AG10803 (cell line): Measurements from ENCODE around the gene SPATA20.

ENCODE experiments used
- DNase-seq: peaks from one replicate; pipeline ENCODE4 v3.0.0; 2010; ENCODE audit warnings: low read depth
- H3K4me3 ChIP-seq: 2 replicates; pipeline ENCODE4 v1.5.1; 2011; ENCODE audit warnings: mild to moderate bottlenecking, low read length, control low read depth
- TF ChIP-seq, protein P1 (sequence below): conservative IDR thresholded peaks from 2 replicates; pipeline ENCODE4 v1.5.1; 2011; ENCODE audit warnings: mild to moderate bottlenecking, low read length, control low read depth, inconsistent platforms

The SPATA20 gene

DNA sequence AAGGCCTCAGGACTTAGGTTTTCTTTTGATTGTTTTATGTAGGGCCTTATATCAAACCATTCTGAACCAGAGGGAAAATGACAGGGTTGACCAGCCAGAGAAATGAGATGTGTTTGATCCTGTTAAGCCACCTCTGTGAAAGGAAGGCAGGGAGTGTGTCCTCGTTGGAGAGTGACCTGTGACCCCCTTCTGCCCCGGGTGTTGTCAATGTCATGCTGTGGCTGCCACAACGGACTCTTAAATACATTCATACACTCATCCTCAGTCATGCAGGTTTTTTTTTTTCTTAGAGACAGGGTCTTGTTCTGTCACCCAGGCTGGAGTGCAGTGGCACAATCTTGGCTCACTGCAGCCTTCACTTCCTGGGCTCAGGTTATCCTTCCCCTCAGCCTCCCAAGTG is 32.6 kb upstream of the SPATA20 start:
- no peak for DNase-seq
- TF ChIP-seq, protein P1, sequence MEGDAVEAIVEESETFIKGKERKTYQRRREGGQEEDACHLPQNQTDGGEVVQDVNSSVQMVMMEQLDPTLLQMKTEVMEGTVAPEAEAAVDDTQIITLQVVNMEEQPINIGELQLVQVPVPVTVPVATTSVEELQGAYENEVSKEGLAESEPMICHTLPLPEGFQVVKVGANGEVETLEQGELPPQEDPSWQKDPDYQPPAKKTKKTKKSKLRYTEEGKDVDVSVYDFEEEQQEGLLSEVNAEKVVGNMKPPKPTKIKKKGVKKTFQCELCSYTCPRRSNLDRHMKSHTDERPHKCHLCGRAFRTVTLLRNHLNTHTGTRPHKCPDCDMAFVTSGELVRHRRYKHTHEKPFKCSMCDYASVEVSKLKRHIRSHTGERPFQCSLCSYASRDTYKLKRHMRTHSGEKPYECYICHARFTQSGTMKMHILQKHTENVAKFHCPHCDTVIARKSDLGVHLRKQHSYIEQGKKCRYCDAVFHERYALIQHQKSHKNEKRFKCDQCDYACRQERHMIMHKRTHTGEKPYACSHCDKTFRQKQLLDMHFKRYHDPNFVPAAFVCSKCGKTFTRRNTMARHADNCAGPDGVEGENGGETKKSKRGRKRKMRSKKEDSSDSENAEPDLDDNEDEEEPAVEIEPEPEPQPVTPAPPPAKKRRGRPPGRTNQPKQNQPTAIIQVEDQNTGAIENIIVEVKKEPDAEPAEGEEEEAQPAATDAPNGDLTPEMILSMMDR = no peak
- H3K4me3 ChIP-seq = no peak overlapping the region

DNA sequence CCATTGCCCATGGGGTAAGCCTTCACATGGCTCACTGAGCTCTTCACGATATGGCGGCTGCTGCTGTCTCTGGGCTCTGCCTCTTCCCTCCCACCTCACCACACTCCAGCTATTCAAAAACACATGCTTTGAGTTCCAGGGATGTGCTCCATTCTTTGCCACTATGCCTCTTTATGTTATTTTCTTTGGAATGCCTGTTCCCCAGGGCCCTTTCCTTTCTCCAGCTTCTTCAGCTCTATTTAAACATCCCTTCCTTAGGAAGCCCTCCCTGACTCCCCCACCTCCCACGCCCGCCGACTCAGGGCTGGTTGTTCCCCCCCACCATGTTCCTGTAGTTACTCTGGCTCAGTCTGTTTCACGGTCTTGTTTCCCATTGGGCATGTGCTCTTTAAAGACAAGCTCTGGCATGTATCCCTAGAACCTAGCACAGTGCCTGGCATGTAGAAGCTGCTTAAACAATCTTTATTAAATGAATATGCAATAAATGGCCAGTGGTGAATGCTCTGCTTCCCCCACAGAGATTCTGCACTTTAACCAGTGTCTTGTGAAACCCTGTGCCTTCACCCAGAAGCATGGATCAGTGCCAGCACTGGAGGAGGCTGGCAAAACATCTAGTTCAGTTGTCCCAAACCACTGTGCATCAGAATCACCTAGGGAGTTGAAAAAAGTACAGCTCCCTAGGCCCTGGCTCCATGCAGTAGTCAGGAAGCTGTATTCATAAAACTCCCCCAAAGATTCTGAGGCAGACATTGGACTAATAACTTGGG is 31.9 kb upstream of the SPATA20 start:
- TF ChIP-seq, protein P1 = no peak
- DNase-seq = peak; percentile 71
- no peak overlapping the region for H3K4me3 ChIP-seq

DNA sequence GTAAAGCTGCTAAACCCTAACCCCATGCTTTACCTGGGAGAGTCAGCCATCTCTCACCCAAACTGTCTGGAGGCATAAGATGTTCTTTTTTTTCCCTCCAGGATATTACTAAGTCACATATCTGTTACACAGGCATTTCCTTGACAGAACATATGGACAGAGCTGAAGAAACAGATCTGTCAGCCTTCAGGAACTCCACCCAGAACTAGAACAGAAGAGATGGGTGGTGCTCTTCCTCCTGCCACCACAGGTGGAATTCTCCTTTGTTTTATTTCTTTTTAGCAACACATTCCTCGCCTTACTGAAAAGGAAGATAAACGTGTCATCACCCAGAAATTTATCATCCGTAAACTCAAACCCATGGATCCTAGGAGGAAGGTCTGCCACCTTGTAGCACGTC is 30.0 kb upstream of the SPATA20 start:
- DNase-seq = no peak
- TF ChIP-seq, protein P1 = no peak
- H3K4me3 ChIP-seq = no peak overlapping the region

DNA sequence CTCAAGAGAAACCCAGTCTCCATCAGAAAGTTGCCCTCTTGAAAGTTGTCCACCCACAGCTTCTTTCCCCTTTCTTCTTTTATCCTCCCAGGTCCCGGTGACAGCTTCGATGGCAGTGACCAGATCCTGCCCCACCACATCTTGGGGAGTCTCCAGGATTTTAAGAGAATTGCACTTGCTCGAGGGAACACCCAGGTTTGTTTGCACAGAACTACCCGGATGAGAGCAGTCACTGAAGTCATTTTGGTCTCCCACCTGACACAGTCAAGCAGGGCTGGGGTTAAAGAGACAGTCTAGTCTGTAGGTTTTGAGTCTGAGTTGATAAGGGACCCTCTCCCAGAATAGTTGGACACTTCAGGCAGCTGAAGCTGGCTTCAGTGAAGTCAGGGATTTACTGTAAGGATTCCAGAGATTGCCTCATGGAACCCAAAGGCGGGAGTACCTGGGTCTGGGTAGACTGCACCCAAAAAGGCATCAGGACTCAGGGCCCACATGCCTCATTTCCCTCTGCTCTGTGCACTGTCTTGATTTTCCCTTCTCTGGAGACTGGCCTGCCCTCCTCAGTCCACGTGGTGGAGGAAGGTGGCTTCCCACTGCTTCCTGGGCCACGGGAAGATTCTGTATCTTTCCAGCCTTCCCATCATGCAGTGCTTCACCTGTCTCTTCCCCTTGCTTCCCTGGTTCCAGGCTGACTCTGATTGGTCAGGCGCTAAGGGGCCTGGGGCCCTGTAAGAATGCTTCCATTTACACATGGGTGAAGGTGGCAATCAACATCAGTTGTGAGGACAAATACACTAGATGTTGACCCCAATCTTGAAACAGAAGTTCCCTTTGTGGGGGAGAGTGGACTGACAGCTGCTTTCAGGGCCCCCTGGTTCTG is 29.2 kb upstream of the SPATA20 start:
- H3K4me3 ChIP-seq = no peak overlapping the region
- no peak for DNase-seq
- TF ChIP-seq, protein P1 = no peak

GRCh38 chr17:50518384-50519023 is 28.5 kb upstream of the SPATA20 start:
- DNase-seq = no peak
- TF ChIP-seq, protein P1 = no peak
- no peak overlapping the region for H3K4me3 ChIP-seq

GRCh38 chr17:50519141-50519834 is 27.7 kb upstream of the SPATA20 start:
- TF ChIP-seq, protein P1 = no peak
- no peak for DNase-seq
- H3K4me3 ChIP-seq = no peak overlapping the region
